Fibroblast of lung (primary cell): ENCODE data around the gene GRM8. TPM values are rescaled to one million over a fixed set of nuclear protein-coding genes. Genes with fewer than 3 reads are reported as not detected.

Experiments used
- DNase-seq, 2 donors: peaks; one replicate each; pipeline versions ENCODE4 v3.0.0 to v3.0.0-alpha.2; 2010; ENCODE audit warnings: low read depth in 2 of 2
- H2AFZ ChIP-seq: 2 replicates; pipeline ENCODE4 v1.5.1; 2012; ENCODE audit warnings: low read length, control low read depth, inconsistent platforms
- H3K27ac ChIP-seq: 2 replicates; pipeline ENCODE4 v1.5.1; 2011; ENCODE audit warnings: low read length, control low read depth; ENCODE audit not compliant: insufficient read depth
- H3K27me3 ChIP-seq: 2 replicates; pipeline ENCODE4 v1.5.1; 2011; ENCODE audit warnings: mild to moderate bottlenecking, low read length; ENCODE audit not compliant: control insufficient read depth, insufficient read depth
- H3K36me3 ChIP-seq: 2 replicates; pipeline ENCODE4 v1.5.1; 2011; ENCODE audit warnings: low read length; ENCODE audit not compliant: control insufficient read depth, insufficient read depth
- H3K4me1 ChIP-seq: 2 replicates; pipeline ENCODE4 v1.5.1; 2011; ENCODE audit warnings: low read length; ENCODE audit not compliant: control insufficient read depth, insufficient read depth; ENCODE audit errors: extremely low read depth
- H3K4me2 ChIP-seq: 2 replicates; pipeline ENCODE4 v1.5.1; 2011; ENCODE audit warnings: low read length, control low read depth; ENCODE audit not compliant: insufficient read depth; ENCODE audit errors: extremely low read depth
- H3K4me3 ChIP-seq, 4 experiments: fragments of 200-600 bp in 1 of 4; sonication (generic) in 1 of 4; replicated peaks in 1 of 4; 2 replicates each; pipeline ENCODE4 v1.5.1; 2011 to 2016; ENCODE audit warnings: low read length in 4 of 4, low read depth in 3 of 4, mild to moderate bottlenecking in 3 of 4, control low read depth in 2 of 4, inconsistent platforms in 1 of 4, mixed read lengths in 1 of 4; ENCODE audit not compliant: insufficient read depth in 1 of 4; ENCODE audit errors: control extremely low read depth in 1 of 4
- H3K79me2 ChIP-seq: 2 replicates; pipeline ENCODE4 v1.5.1; 2012; ENCODE audit warnings: mild to moderate bottlenecking, low read length, inconsistent platforms; ENCODE audit not compliant: control insufficient read depth, insufficient read depth
- H3K9ac ChIP-seq: 2 replicates; pipeline ENCODE4 v1.5.1; 2011; ENCODE audit warnings: mild to moderate bottlenecking, low read length, control low read depth; ENCODE audit not compliant: insufficient read depth
- H3K9me3 ChIP-seq: 2 replicates; pipeline ENCODE4 v1.5.1; 2012; ENCODE audit warnings: low read depth, low read length; ENCODE audit not compliant: control insufficient read depth, insufficient read depth
- H4K20me1 ChIP-seq: 2 replicates; pipeline ENCODE4 v1.5.1; 2011; ENCODE audit warnings: low read length; ENCODE audit not compliant: control insufficient read depth, insufficient read depth; ENCODE audit errors: extremely low read depth
- EZH2 ChIP-seq: IDR thresholded peaks from 2 replicates; pipeline ENCODE4 v1.5.1; 2012; ENCODE audit warnings: low read length, control low read depth, mild to moderate bottlenecking; ENCODE audit errors: missing control alignments
- polyA plus RNA-seq, 2 donors: library from polyadenylated mRNA; depleted of rRNA in 1 of 2; stranded (reverse) in 1 of 2; unstranded in 1 of 2; fragments of >200 nt; gene quantifications; 2 replicates each; pipeline ENCODE4 v1.2.1, GENCODE V29; 2011 to 2012; ENCODE audit warnings: missing spikeins in 1 of 2
- total RNA-seq: library from RNA; depleted of rRNA; stranded (reverse); fragments of >200 nt; gene quantifications from 2 replicates; pipeline ENCODE4 v1.2.1, GENCODE V29; 2014
- TF ChIP-seq, protein P1 (sequence below), 2 donors: IDR thresholded peaks in 1 of 2; conservative IDR thresholded peaks in 1 of 2; 1 replicate in 1 of 2; 2 replicates in 1 of 2; pipeline ENCODE4 v1.5.1; 2011 to 2012; ENCODE audit warnings: low read length in 2 of 2, control low read depth in 1 of 2, inconsistent platforms in 1 of 2, low read depth in 1 of 2, mild to moderate bottlenecking in 1 of 2

The GRM8 gene
- total and polyA plus RNA-seq, 2 donors (not counting 1 experiment from before 2014, with no cell fraction given) = not detected

DNA sequence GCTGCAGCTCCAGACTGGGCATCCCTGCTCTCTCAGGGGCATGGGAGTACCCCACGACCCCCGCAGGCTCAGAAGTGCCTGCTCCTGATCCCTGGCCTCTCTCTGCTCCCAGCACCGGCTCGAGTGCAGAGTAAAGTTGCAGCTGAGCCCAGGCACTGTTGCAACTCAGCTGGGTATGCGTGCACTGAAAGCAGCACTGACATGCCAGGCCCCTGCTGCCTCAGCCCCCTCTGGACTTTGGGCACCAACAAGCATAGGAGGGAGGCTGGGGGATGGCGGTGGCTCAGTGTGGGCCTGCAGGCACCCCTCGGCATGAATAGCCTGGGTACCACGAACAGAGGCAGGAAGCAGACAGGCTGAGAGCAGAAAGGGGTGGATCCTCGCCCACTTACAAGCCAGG is 295.3 kb downstream of the GRM8 start:
- no peak overlapping the region for H3K27ac ChIP-seq
- TF ChIP-seq, protein P1, sequence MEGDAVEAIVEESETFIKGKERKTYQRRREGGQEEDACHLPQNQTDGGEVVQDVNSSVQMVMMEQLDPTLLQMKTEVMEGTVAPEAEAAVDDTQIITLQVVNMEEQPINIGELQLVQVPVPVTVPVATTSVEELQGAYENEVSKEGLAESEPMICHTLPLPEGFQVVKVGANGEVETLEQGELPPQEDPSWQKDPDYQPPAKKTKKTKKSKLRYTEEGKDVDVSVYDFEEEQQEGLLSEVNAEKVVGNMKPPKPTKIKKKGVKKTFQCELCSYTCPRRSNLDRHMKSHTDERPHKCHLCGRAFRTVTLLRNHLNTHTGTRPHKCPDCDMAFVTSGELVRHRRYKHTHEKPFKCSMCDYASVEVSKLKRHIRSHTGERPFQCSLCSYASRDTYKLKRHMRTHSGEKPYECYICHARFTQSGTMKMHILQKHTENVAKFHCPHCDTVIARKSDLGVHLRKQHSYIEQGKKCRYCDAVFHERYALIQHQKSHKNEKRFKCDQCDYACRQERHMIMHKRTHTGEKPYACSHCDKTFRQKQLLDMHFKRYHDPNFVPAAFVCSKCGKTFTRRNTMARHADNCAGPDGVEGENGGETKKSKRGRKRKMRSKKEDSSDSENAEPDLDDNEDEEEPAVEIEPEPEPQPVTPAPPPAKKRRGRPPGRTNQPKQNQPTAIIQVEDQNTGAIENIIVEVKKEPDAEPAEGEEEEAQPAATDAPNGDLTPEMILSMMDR (conservative IDR thresholded peaks at IDR 0.05 in 1 of 2, IDR thresholded peaks at IDR 0.05 in 1 of 2; ENCODE audit: low read depth in 1 of 2, low read length in 2 of 2) = no peak
- no peak for TF ChIP-seq EZH2
- no peaks in the 10 kb centered on the region for H3K27me3 ChIP-seq
- H4K20me1 ChIP-seq = no peaks in the 10 kb centered on the region
- DNase-seq = no peak
- H3K79me2 ChIP-seq = no peaks in the 10 kb centered on the region
- H3K9me3 ChIP-seq = no peaks in the 10 kb centered on the region
- no peaks in the 10 kb centered on the region for H3K4me1 ChIP-seq
- H3K9ac ChIP-seq = no peak overlapping the region
- H3K4me2 ChIP-seq = no peak overlapping the region
- H3K36me3 ChIP-seq = no peaks in the 10 kb centered on the region
- H3K4me3 ChIP-seq = no peak overlapping the region
- H2AFZ ChIP-seq = no peak overlapping the region

- no peak overlapping the region for H3K27ac ChIP-seq
- no peak overlapping the region for H3K9ac ChIP-seq
- no peak for TF ChIP-seq EZH2
- TF ChIP-seq, protein P1 (conservative IDR thresholded peaks at IDR 0.05 in 1 of 2, IDR thresholded peaks at IDR 0.05 in 1 of 2; ENCODE audit: low read depth in 1 of 2, low read length in 2 of 2) = no peak
- H3K27me3 ChIP-seq = no peaks in the 10 kb centered on the region
- no peak overlapping the region for H3K4me3 ChIP-seq
- H4K20me1 ChIP-seq = no peaks in the 10 kb centered on the region
- H3K4me1 ChIP-seq = no peaks in the 10 kb centered on the region
- no peaks in the 10 kb centered on the region for H3K9me3 ChIP-seq
- no peaks in the 10 kb centered on the region for H3K36me3 ChIP-seq
- no peak for DNase-seq
- no peak overlapping the region for H3K4me2 ChIP-seq
- H2AFZ ChIP-seq = no peak overlapping the region
- no peaks in the 10 kb centered on the region for H3K79me2 ChIP-seq
These were observed 299.3 kb downstream of the GRM8 start for GRCh38 chr7:126953461-126953860.

GRCh38 chr7:126948664-126949063 is 304.1 kb downstream of the GRM8 start:
- Histone ChIP-seq H3K4me3 (no peak overlapping the region), H3K9me3 (no peaks in the 10 kb centered on the region), H3K4me1 (no peaks in the 10 kb centered on the region), H3K9ac (no peak overlapping the region), H3K36me3 (no peaks in the 10 kb centered on the region), H3K27ac (no peak overlapping the region), H4K20me1 (no peaks in the 10 kb centered on the region), H2AFZ (no peak overlapping the region), H3K27me3 (no peaks in the 10 kb centered on the region), H3K79me2 (no peaks in the 10 kb centered on the region), H3K4me2 (no peak overlapping the region)
- no peak for DNase-seq
- no peak for TF ChIP-seq EZH2
- TF ChIP-seq, protein P1 (conservative IDR thresholded peaks at IDR 0.05 in 1 of 2, IDR thresholded peaks at IDR 0.05 in 1 of 2; ENCODE audit: low read depth in 1 of 2, low read length in 2 of 2) = no peak
